Esophagus muscularis mucosa (tissue), 4 donors: ENCODE data around the gene RTEL1.
"Not testable (repeated sequence)": the region's sequence is repeated elsewhere in the genome, so short reads cannot be mapped to it uniquely, and the experiment has no call there.

Source experiments
- EP300 ChIP-seq: sonication (generic); formaldehyde crosslinking; IDR thresholded peaks from one replicate; pipeline ENCODE4 v1.6.1; 2017; ENCODE audit warnings: antibody characterized with exemption
- POLR2A ChIP-seq: fragments of 450-650 bp; IDR thresholded peaks from one replicate; pipeline ENCODE4 v1.6.1; 2017; ENCODE audit warnings: antibody characterized with exemption, moderate library complexity, mild to moderate bottlenecking, low read depth
- POLR2AphosphoS5 ChIP-seq, 2 donors: sonication (generic); formaldehyde crosslinking; IDR thresholded peaks; one replicate each; pipeline ENCODE4 v1.6.1; 2017; ENCODE audit warnings: antibody characterized with exemption in 2 of 2
- TF ChIP-seq, protein P1 (sequence below), 3 experiments: fragments of 200-600 bp in 2 of 3; fragments of 450-650 bp in 1 of 3; sonication (generic) in 2 of 3; IDR thresholded peaks; one replicate each; pipeline ENCODE4 v1.5.1; 2017 to 2019; ENCODE audit warnings: antibody characterized with exemption in 3 of 3, mild to moderate bottlenecking in 2 of 3, moderate library complexity in 1 of 3

DNA sequence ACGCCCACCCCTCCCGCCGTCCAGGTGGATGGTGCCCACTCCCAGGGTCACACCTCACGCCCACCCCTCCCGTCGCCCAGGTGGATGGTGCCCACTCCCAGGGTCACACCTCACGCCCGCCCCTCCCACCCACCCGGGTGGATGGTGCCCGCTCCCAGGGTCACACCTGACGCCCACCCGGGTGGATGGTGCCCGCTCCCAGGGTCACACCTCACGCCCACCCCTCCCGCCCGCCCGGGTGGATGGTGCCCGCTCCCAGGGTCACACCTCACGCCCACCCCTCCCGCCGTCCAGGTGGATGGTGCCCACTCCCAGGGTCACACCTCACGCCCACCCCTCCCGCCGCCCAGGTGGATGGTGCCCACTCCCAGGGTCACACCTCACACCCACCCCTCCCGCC, 7.6 kb upstream of the RTEL1 start:
- not testable (repeated sequence) for TF ChIP-seq POLR2A; POLR2AphosphoS5 (IDR thresholded peaks at IDR 0.05); EP300
- TF ChIP-seq, protein P1, sequence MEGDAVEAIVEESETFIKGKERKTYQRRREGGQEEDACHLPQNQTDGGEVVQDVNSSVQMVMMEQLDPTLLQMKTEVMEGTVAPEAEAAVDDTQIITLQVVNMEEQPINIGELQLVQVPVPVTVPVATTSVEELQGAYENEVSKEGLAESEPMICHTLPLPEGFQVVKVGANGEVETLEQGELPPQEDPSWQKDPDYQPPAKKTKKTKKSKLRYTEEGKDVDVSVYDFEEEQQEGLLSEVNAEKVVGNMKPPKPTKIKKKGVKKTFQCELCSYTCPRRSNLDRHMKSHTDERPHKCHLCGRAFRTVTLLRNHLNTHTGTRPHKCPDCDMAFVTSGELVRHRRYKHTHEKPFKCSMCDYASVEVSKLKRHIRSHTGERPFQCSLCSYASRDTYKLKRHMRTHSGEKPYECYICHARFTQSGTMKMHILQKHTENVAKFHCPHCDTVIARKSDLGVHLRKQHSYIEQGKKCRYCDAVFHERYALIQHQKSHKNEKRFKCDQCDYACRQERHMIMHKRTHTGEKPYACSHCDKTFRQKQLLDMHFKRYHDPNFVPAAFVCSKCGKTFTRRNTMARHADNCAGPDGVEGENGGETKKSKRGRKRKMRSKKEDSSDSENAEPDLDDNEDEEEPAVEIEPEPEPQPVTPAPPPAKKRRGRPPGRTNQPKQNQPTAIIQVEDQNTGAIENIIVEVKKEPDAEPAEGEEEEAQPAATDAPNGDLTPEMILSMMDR (IDR thresholded peaks at IDR 0.05) = not testable (repeated sequence)
